Neuronal stem cell (in vitro differentiated cells): ENCODE measurements around the gene NADSYN1. TPM values are rescaled to one million over a fixed set of nuclear protein-coding genes. Genes with fewer than 3 reads are reported as not detected.

Experiments used
- small RNA-seq: library from polyadenylated mRNA; stranded (forward); fragments of <200 nt; extraction: miRNeasy Mini kit (QIAGEN cat#:217004); gene quantifications from one replicate; pipeline ENCODE3, GENCODE V24; 2013; ENCODE audit not compliant: insufficient read depth

The NADSYN1 gene

Small RNA genes lying within 50 kb of the gene (small RNA-seq; reads per million reads assigned to genes)
- gene MIR6754: not detected
